ENCODE data around the gene KDM4B.

- TF ChIP-seq POLR2AphosphoS5 (IDR thresholded peaks at IDR 0.05; ENCODE audit: low read depth, low read length) = no peak
- TF ChIP-seq USF2 (IDR thresholded peaks at IDR 0.05; ENCODE audit: borderline replicate concordance, low read depth, low read length) = no peak
- TF ChIP-seq CTCF (IDR thresholded peaks at IDR 0.05) = no peak
- no peak for TF ChIP-seq RAD21 (IDR thresholded peaks at IDR 0.05; ENCODE audit: low read length)
- no peak for TF ChIP-seq ZBTB33 (IDR thresholded peaks at IDR 0.05; ENCODE audit: borderline replicate concordance, low read depth)
- TF ChIP-seq MXI1 (IDR thresholded peaks at IDR 0.05; ENCODE audit: low read depth, low read length) = no peak
- TF ChIP-seq EP300 (IDR thresholded peaks at IDR 0.05; ENCODE audit: borderline replicate concordance in 1 of 2, low read depth in 1 of 2, low read length in 1 of 2) = no peak
- no peak for TF ChIP-seq GATA2 (CRISPR knock-in tag; IDR thresholded peaks at IDR 0.05)
- TF ChIP-seq CHD2 (IDR thresholded peaks at IDR 0.05; ENCODE audit: low read length, partially characterized antibody) = no peak
- TF ChIP-seq FOXJ3 (CRISPR knock-in tag; IDR thresholded peaks at IDR 0.05) = no peak
- TF ChIP-seq ELF1 (IDR thresholded peaks at IDR 0.05) = no peak
- TF ChIP-seq GABPA (IDR thresholded peaks at IDR 0.05; ENCODE audit: low read depth) = no peak
Observed at GRCh38 chr19:5106191-5106726, 137.3 kb downstream of the KDM4B start.
